Bronchial epithelial cell (primary cell): ENCODE measurements around the gene SCAI. TPM values are rescaled to one million over a fixed set of nuclear protein-coding genes. Genes with fewer than 3 reads are reported as not detected.
"Not testable (repeated sequence)": the region's sequence is repeated elsewhere in the genome, so short reads cannot be mapped to it uniquely, and the experiment has no call there.

Experiments
- DNase-seq: peaks from one replicate; pipeline ENCODE4 v3.0.0-alpha.2; 2010; ENCODE audit warnings: low read depth
- FAIRE-seq: peaks from 2 replicates; lab custom pipeline; 2011; peaks lifted over from hg19 to GRCh38; lab: Jason Lieb, UNC
- H3K27me3 ChIP-seq: 2 replicates; pipeline ENCODE4 v1.5.1; 2011; ENCODE audit warnings: low read length; ENCODE audit not compliant: control insufficient read depth, insufficient read depth
- H3K36me3 ChIP-seq: 2 replicates; pipeline ENCODE4 v1.5.1; 2011; ENCODE audit warnings: low read length; ENCODE audit not compliant: control insufficient read depth, insufficient read depth
- H3K4me3 ChIP-seq: 2 replicates; pipeline ENCODE4 v1.5.1; 2011; ENCODE audit warnings: mild to moderate bottlenecking, low read depth, low read length, control low read depth
- total RNA-seq: library from RNA; depleted of rRNA; stranded (reverse); fragments of >200 nt; gene quantifications from 2 replicates; pipeline ENCODE4 v1.2.1, GENCODE V29; 2014
- TF ChIP-seq, protein P1 (sequence below): IDR thresholded peaks from 2 replicates; pipeline ENCODE4 v1.5.1; 2011; ENCODE audit warnings: mild to moderate bottlenecking, moderate library complexity, low read length, control low read depth, inconsistent platforms; ENCODE audit not compliant: insufficient read depth, severe bottlenecking

Gene SCAI
- total RNA-seq, 1 donor from 2014 or later: 7.1 TPM

DNA sequence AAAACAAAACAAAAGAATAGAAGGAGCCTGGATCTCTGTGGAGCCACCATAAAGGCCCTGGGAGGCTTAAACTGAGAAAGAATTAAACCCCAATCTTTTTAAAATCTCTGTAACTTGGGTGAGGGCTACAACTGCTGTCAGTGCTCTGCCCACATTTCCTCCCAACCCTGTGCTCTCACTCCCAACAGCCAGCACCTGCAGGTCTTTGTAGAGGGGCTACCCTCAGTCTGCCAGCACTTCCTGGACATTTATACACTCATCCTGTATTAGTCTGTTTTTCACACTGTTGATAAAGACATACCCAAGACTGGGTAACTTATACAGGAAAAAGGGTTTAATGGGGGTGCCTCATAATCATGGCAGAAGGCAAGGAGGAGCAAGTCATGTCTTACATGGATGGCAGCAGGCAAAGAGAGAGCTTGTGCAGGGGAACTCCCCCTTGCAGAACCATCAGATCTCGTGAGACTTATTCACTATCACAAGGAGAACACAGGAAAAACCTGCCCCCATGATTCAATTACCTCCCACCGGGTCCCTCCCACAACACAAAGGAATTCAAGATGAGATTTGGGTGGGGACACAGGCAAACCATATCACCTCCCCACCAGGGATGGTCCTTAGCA, 47.4 kb downstream of the SCAI start:
- Histone ChIP-seq H3K36me3 (no peaks in the 10 kb centered on the region), H3K27me3 (no peaks in the 10 kb centered on the region), H3K4me3 (no peak overlapping the region)
- DNase-seq (no peak), FAIRE-seq (no peak)
- TF ChIP-seq, protein P1, sequence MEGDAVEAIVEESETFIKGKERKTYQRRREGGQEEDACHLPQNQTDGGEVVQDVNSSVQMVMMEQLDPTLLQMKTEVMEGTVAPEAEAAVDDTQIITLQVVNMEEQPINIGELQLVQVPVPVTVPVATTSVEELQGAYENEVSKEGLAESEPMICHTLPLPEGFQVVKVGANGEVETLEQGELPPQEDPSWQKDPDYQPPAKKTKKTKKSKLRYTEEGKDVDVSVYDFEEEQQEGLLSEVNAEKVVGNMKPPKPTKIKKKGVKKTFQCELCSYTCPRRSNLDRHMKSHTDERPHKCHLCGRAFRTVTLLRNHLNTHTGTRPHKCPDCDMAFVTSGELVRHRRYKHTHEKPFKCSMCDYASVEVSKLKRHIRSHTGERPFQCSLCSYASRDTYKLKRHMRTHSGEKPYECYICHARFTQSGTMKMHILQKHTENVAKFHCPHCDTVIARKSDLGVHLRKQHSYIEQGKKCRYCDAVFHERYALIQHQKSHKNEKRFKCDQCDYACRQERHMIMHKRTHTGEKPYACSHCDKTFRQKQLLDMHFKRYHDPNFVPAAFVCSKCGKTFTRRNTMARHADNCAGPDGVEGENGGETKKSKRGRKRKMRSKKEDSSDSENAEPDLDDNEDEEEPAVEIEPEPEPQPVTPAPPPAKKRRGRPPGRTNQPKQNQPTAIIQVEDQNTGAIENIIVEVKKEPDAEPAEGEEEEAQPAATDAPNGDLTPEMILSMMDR: no peak

DNA sequence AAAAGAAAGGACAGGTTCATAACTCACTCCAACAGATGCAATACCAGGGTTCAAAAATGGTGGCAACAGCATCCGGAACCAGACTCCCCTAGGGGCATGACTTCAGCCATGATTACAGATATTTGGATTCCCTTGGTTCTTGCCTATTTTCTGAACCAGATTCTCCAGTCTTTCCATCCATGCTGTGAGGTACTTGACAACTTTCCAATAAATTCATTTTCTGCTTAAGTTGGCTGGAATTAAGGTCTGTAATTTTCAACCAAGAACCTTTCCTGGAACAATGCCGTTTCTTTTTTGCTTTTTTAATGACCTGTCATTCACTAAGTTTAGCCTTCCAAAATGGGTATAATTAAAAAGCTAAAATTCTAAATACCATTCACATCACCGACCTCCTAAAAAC, 52.2 kb downstream of the SCAI start:
- no peaks in the 10 kb centered on the region for H3K27me3 ChIP-seq
- no peaks in the 10 kb centered on the region for H3K36me3 ChIP-seq
- no peak for FAIRE-seq
- no peak for DNase-seq
- H3K4me3 ChIP-seq: no peak overlapping the region
- TF ChIP-seq, protein P1: no peak

DNA sequence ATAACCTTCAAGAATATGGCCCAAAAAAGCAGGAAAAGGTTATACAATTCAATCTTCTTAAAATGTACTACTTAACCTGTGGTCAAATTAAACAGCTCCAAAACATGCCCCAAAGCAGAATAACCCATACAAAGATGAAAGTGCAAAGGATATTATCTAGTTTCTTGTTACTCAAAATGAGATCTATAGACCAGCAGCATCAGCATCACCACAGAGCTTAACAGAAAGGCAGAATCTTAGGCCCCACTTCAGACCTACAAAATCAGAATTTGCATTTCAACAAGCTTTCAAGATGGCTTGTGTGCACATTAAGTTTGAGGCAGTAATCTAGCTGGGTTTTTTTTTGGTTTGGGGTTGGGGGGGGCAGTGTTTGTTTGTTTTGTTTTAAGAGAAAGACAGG, 54.0 kb downstream of the SCAI start:
- no peak for DNase-seq
- Histone ChIP-seq H3K36me3 (no peaks in the 10 kb centered on the region), H3K4me3 (no peak overlapping the region), H3K27me3 (no peaks in the 10 kb centered on the region)
- FAIRE-seq: no peak
- TF ChIP-seq, protein P1: no peak

GRCh38 chr9:125088752-125089151, 54.6 kb downstream of the SCAI start:
- no peak overlapping the region for H3K4me3 ChIP-seq
- H3K27me3 ChIP-seq: no peaks in the 10 kb centered on the region
- no peaks in the 10 kb centered on the region for H3K36me3 ChIP-seq
- TF ChIP-seq, protein P1: no peak
- no peak for FAIRE-seq
- DNase-seq: no peak

DNA sequence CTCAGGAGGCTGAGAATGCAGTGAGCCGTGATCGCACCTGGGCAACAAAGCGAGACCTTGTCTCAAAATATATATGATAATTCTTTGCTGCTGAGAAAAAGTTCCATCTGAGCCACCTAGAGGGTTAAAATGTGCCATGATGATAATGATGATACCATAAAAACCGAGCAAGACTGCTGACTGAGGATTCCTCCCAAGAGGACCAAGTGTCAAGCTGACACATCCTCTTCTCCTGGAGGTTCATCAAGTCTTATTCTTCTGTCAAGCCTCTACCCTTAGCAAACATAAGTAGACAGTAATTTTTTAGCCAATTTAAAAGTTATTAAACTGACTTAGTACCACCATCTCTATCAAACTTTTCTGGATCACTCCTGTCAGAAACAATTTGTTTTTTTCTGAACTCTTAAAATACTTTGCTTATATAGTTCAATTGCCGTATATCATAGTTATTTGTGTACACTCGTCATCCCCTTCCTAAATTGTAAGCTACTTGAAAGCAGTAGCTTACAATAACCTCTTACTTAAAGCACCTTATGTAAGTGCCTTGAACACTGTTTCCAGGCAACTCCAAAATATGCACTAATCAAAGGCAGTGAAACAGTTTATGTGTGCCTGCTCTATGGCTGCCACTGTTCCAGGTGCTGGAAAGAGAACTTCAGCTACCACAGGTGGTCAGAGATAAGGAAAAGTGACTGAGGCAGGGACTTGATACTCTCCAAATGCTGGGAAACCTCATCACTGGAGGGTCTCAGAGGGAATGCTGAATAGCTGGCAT, 57.4 kb downstream of the SCAI start:
- no peak for FAIRE-seq
- TF ChIP-seq, protein P1: no peak
- DNase-seq: no peak
- H3K4me3 ChIP-seq: no peak overlapping the region
- no peaks in the 10 kb centered on the region for H3K27me3 ChIP-seq
- H3K36me3 ChIP-seq: no peaks in the 10 kb centered on the region

- not testable (repeated sequence) for H3K27me3 ChIP-seq, DNase-seq, FAIRE-seq, H3K4me3 ChIP-seq, H3K36me3 ChIP-seq
Measured at GRCh38 chr9:125082197-125082596, 61.1 kb downstream of the SCAI start.

GRCh38 chr9:125080797-125081196, 62.5 kb downstream of the SCAI start:
- DNase-seq, H3K36me3 ChIP-seq, FAIRE-seq, H3K4me3 ChIP-seq, H3K27me3 ChIP-seq: not testable (repeated sequence)
